ENCODE measurements around the gene MORF4L2. TPM values are rescaled to one million over a fixed set of nuclear protein-coding genes. Genes with fewer than 3 reads are reported as not detected.
"Not testable (repeated sequence)": the region's sequence is repeated elsewhere in the genome, so short reads cannot be mapped to it uniquely, and the experiment has no call there.

The MORF4L2 gene
- total RNA-seq, 1 donor from 2014 or later: 514 TPM

- H3K27ac ChIP-seq (ENCODE audit: low read depth, low read length): no peak overlapping the region
- no peak overlapping the region for H3K4me3 ChIP-seq (ENCODE audit: insufficient read depth, low read depth, low read length)
- H3K4me1 Mint-ChIP-seq (ENCODE audit: low read depth, unreplicated experiment): peaks cover 4% of the 10 kb centered on the region
- H3K36me3 Mint-ChIP-seq (ENCODE audit: low read depth, unreplicated experiment): no peaks in the 10 kb centered on the region
- no peaks in the 10 kb centered on the region for H4K20me1 ChIP-seq (ENCODE audit: insufficient read depth, low read length)
- FAIRE-seq: no peak
- DNase-seq (ENCODE audit: low read depth): no peak
- no peaks in the 10 kb centered on the region for H3K36me3 ChIP-seq (ENCODE audit: insufficient read depth, low read length)
- no peaks in the 10 kb centered on the region for H3K9me3 Mint-ChIP-seq (ENCODE audit: unreplicated experiment)
- peak overlapping the region; percentile 36 for H3K4me2 ChIP-seq (ENCODE audit: low read length)
- H3K27me3 ChIP-seq (ENCODE audit: insufficient read depth, low read length): no peaks in the 10 kb centered on the region
- no peak for TF ChIP-seq CTCF (IDR thresholded peaks at IDR 0.05; ENCODE audit: insufficient read depth, low read depth, low read length)
- TF ChIP-seq EZH2 (IDR thresholded peaks at IDR 0.05; ENCODE audit: insufficient read depth, low read length): no peak
- no peak overlapping the region for H3K27ac Mint-ChIP-seq (ENCODE audit: unreplicated experiment)
- no peaks in the 10 kb centered on the region for H3K4me1 ChIP-seq (ENCODE audit: insufficient read depth, low read length)
- peak overlapping the region; percentile 18 for H2AFZ ChIP-seq (ENCODE audit: low read depth, low read length)
- no peak overlapping the region for H3K4me3 Mint-ChIP-seq (ENCODE audit: unreplicated experiment)
- no peaks in the 10 kb centered on the region for H3K9me3 ChIP-seq (ENCODE audit: insufficient read depth, low read depth, low read length)
- H3K9ac ChIP-seq (ENCODE audit: low read length): no peak overlapping the region
- H3K79me2 ChIP-seq (ENCODE audit: insufficient read depth, low read length): no peaks in the 10 kb centered on the region
- H3K27me3 Mint-ChIP-seq (ENCODE audit: low read depth, unreplicated experiment): no peaks in the 10 kb centered on the region
These were observed 22.3 kb downstream of the MORF4L2 start for GRCh38 chrX:103663981-103664762.

GRCh38 chrX:103659460-103659859, 27.0 kb downstream of the MORF4L2 start:
- not testable (repeated sequence) for H3K79me2 ChIP-seq (ENCODE audit: insufficient read depth, low read length); H2AFZ ChIP-seq (ENCODE audit: low read depth, low read length); H3K4me1 ChIP-seq (ENCODE audit: insufficient read depth, low read length); DNase-seq (ENCODE audit: low read depth); H3K27ac Mint-ChIP-seq (ENCODE audit: unreplicated experiment); H3K9me3 Mint-ChIP-seq (ENCODE audit: unreplicated experiment); H3K4me2 ChIP-seq (ENCODE audit: low read length); H3K27me3 Mint-ChIP-seq (ENCODE audit: low read depth, unreplicated experiment); H3K9me3 ChIP-seq (ENCODE audit: insufficient read depth, low read depth, low read length); H4K20me1 ChIP-seq (ENCODE audit: insufficient read depth, low read length); H3K4me3 ChIP-seq (ENCODE audit: insufficient read depth, low read depth, low read length); H3K27me3 ChIP-seq (ENCODE audit: insufficient read depth, low read length); H3K4me3 Mint-ChIP-seq (ENCODE audit: unreplicated experiment); FAIRE-seq; H3K36me3 Mint-ChIP-seq (ENCODE audit: low read depth, unreplicated experiment); H3K9ac ChIP-seq (ENCODE audit: low read length); H3K4me1 Mint-ChIP-seq (ENCODE audit: low read depth, unreplicated experiment); H3K36me3 ChIP-seq (ENCODE audit: insufficient read depth, low read length); H3K27ac ChIP-seq (ENCODE audit: low read depth, low read length)

- no peaks in the 10 kb centered on the region for H3K79me2 ChIP-seq (ENCODE audit: insufficient read depth, low read length)
- H3K9ac ChIP-seq (ENCODE audit: low read length): no peak overlapping the region
- H4K20me1 ChIP-seq (ENCODE audit: insufficient read depth, low read length): no peaks in the 10 kb centered on the region
- H3K4me2 ChIP-seq (ENCODE audit: low read length): no peak overlapping the region
- peak; percentile 39 for FAIRE-seq
- H3K36me3 Mint-ChIP-seq (ENCODE audit: low read depth, unreplicated experiment): no peaks in the 10 kb centered on the region
- H3K27ac Mint-ChIP-seq (ENCODE audit: unreplicated experiment): no peak overlapping the region
- no peaks in the 10 kb centered on the region for H3K9me3 ChIP-seq (ENCODE audit: insufficient read depth, low read depth, low read length)
- no peaks in the 10 kb centered on the region for H3K9me3 Mint-ChIP-seq (ENCODE audit: unreplicated experiment)
- H3K27me3 Mint-ChIP-seq (ENCODE audit: low read depth, unreplicated experiment): no peaks in the 10 kb centered on the region
- H3K4me3 Mint-ChIP-seq (ENCODE audit: unreplicated experiment): no peak overlapping the region
- TF ChIP-seq EZH2 (IDR thresholded peaks at IDR 0.05; ENCODE audit: insufficient read depth, low read length): no peak
- TF ChIP-seq CTCF (IDR thresholded peaks at IDR 0.05; ENCODE audit: insufficient read depth, low read depth, low read length): no peak
- H2AFZ ChIP-seq (ENCODE audit: low read depth, low read length): no peak overlapping the region
- H3K27me3 ChIP-seq (ENCODE audit: insufficient read depth, low read length): no peaks in the 10 kb centered on the region
- no peak overlapping the region for H3K27ac ChIP-seq (ENCODE audit: low read depth, low read length)
- H3K36me3 ChIP-seq (ENCODE audit: insufficient read depth, low read length): no peaks in the 10 kb centered on the region
- peaks cover 2% of the 10 kb centered on the region for H3K4me1 ChIP-seq (ENCODE audit: insufficient read depth, low read length)
- H3K4me1 Mint-ChIP-seq (ENCODE audit: low read depth, unreplicated experiment): no peaks in the 10 kb centered on the region
- no peak for DNase-seq (ENCODE audit: low read depth)
- no peak overlapping the region for H3K4me3 ChIP-seq (ENCODE audit: insufficient read depth, low read depth, low read length)
These were observed 27.6 kb downstream of the MORF4L2 start for GRCh38 chrX:103658681-103659433.

GRCh38 chrX:103657066-103657465, 29.4 kb downstream of the MORF4L2 start:
- not testable (repeated sequence) for H2AFZ ChIP-seq (ENCODE audit: low read depth, low read length); H3K4me3 Mint-ChIP-seq (ENCODE audit: unreplicated experiment)

More at GRCh38 chrX:103657066-103657465, 29.4 kb downstream of the MORF4L2 start:
- not testable (repeated sequence) for H3K4me1 ChIP-seq (ENCODE audit: insufficient read depth, low read length); H3K4me1 Mint-ChIP-seq (ENCODE audit: low read depth, unreplicated experiment); H3K9ac ChIP-seq (ENCODE audit: low read length); H3K4me3 ChIP-seq (ENCODE audit: insufficient read depth, low read depth, low read length); DNase-seq (ENCODE audit: low read depth); H3K79me2 ChIP-seq (ENCODE audit: insufficient read depth, low read length); H3K9me3 ChIP-seq (ENCODE audit: insufficient read depth, low read depth, low read length); H3K27ac Mint-ChIP-seq (ENCODE audit: unreplicated experiment); H3K4me2 ChIP-seq (ENCODE audit: low read length); H3K36me3 ChIP-seq (ENCODE audit: insufficient read depth, low read length); FAIRE-seq; H3K36me3 Mint-ChIP-seq (ENCODE audit: low read depth, unreplicated experiment); H3K9me3 Mint-ChIP-seq (ENCODE audit: unreplicated experiment); H4K20me1 ChIP-seq (ENCODE audit: insufficient read depth, low read length); H3K27me3 ChIP-seq (ENCODE audit: insufficient read depth, low read length); H3K27me3 Mint-ChIP-seq (ENCODE audit: low read depth, unreplicated experiment)
- peak overlapping the region; percentile 72 for H3K27ac ChIP-seq (ENCODE audit: low read depth, low read length)

Data from astrocyte (in vitro differentiated cells and primary cell).